GM12878 (cell line): ENCODE measurements around the gene FCF1. TPM values are rescaled to one million over a fixed set of nuclear protein-coding genes. Genes with fewer than 3 reads are reported as not detected.

Source experiments
- CREB1 ChIP-seq: IDR thresholded peaks from 2 replicates; pipeline ENCODE4 v1.6.1; 2012; ENCODE audit warnings: low read depth, mild to moderate bottlenecking, inconsistent platforms
- FOS ChIP-seq: IDR thresholded peaks from 3 replicates; pipeline ENCODE4 v1.6.1; 2011; ENCODE audit warnings: borderline replicate concordance; ENCODE audit not compliant: insufficient read length; ENCODE audit errors: extremely low read depth
- HDAC2 ChIP-seq: fragments of 200-600 bp; sonication (generic); IDR thresholded peaks from 2 replicates; pipeline ENCODE4 v1.6.1; 2017
- HDGF ChIP-seq: fragments of 450-650 bp; IDR thresholded peaks from 2 replicates; pipeline ENCODE4 v1.6.1; 2016; ENCODE audit warnings: antibody characterized with exemption
- IKZF2 ChIP-seq, 2 experiments: fragments of 450-650 bp; IDR thresholded peaks; 2 replicates each; pipeline ENCODE4 v1.6.1; 2017; ENCODE audit warnings: mild to moderate bottlenecking in 2 of 2, moderate library complexity in 2 of 2
- IRF4 ChIP-seq: IDR thresholded peaks from 2 replicates; pipeline ENCODE4 v1.6.1; 2011; ENCODE audit warnings: low read depth, low read length
- JUNB ChIP-seq: IDR thresholded peaks from 2 replicates; pipeline ENCODE4 v1.6.1; 2016; ENCODE audit warnings: antibody characterized with exemption, mild to moderate bottlenecking
- MTA3 ChIP-seq: IDR thresholded peaks from 2 replicates; pipeline ENCODE4 v1.6.1; 2012; ENCODE audit warnings: low read length, inconsistent platforms, borderline replicate concordance
- PAX8 ChIP-seq: fragments of 450-650 bp; IDR thresholded peaks from 2 replicates; pipeline ENCODE4 v1.6.1; 2017; ENCODE audit warnings: mild to moderate bottlenecking, moderate library complexity
- RAD21 ChIP-seq: IDR thresholded peaks from 2 replicates; pipeline ENCODE4 v1.6.1; 2011; ENCODE audit warnings: mild to moderate bottlenecking, low read depth, low read length, moderate library complexity; ENCODE audit not compliant: insufficient read depth
- RCOR1 ChIP-seq: conservative IDR thresholded peaks from 2 replicates; pipeline ENCODE4 v1.6.1; 2012; ENCODE audit warnings: low read depth, low read length, improper control_type of control experiment
- SPI1 ChIP-seq: IDR thresholded peaks from 2 replicates; pipeline ENCODE4 v1.6.1; 2011; ENCODE audit warnings: low read depth, mild to moderate bottlenecking, low read length, moderate library complexity, borderline replicate concordance; ENCODE audit not compliant: insufficient read depth
- TBL1XR1 ChIP-seq: IDR thresholded peaks from 2 replicates; pipeline ENCODE4 v1.6.1; 2012; ENCODE audit warnings: low read depth, low read length, improper control_type of control experiment
- TCF7 ChIP-seq: IDR thresholded peaks from 2 replicates; pipeline ENCODE4 v1.6.1; 2014; ENCODE audit warnings: antibody characterized with exemption, borderline replicate concordance
- YBX1 ChIP-seq: fragments of 450-650 bp; IDR thresholded peaks from 2 replicates; pipeline ENCODE4 v1.6.1; 2016; ENCODE audit warnings: antibody characterized with exemption
- ZNF622 ChIP-seq: fragments of 450-650 bp; IDR thresholded peaks from 2 replicates; pipeline ENCODE4 v1.6.1; 2017; ENCODE audit warnings: mild to moderate bottlenecking, inconsistent platforms
- ZZZ3 ChIP-seq: IDR thresholded peaks from 2 replicates; pipeline ENCODE4 v1.6.1; 2011; ENCODE audit warnings: low read depth; ENCODE audit not compliant: control insufficient read depth, insufficient read length
- polyA plus RNA-seq, 11 experiments: library from polyadenylated mRNA; depleted of rRNA in 4 of 11; unstranded in 6 of 11; stranded (reverse) in 5 of 11; fragments of >200 nt; fragmentation: Nextera tagmentation in 4 of 11; fragmentation: Illumina TruSeq in 1 of 11; extraction: Ambion mirVana in 4 of 11; extraction: Trizol in 1 of 11; gene quantifications; 1 replicate in 1 of 11; 2 replicates in 10 of 11; pipeline versions ENCODE4 v1.2.1 to v1.2.3, GENCODE V29; 2011 to 2016; ENCODE audit warnings: inconsistent platforms in 2 of 11, missing spikeins in 2 of 11, low read depth in 1 of 11
- total RNA-seq, 4 experiments: library from RNA; depleted of rRNA in 3 of 4; stranded (reverse); fragments of >200 nt in 3 of 4; fragmentation: Illumina TruSeq in 1 of 4; extraction: Trizol in 1 of 4; gene quantifications; 2 replicates each; pipeline versions ENCODE4 v1.2.1 to v1.2.3, GENCODE V29; 2013 to 2021
- TF ChIP-seq, protein P1 (sequence below): fragments of 450-650 bp; IDR thresholded peaks from 2 replicates; pipeline ENCODE4 v1.6.1; 2017; ENCODE audit warnings: mild to moderate bottlenecking, moderate library complexity
- TF ChIP-seq, protein P2 (sequence below): fragments of 450-650 bp; IDR thresholded peaks from 2 replicates; pipeline ENCODE4 v1.6.1; 2016; ENCODE audit warnings: mild to moderate bottlenecking, moderate library complexity, borderline replicate concordance
- TF ChIP-seq, protein P3 (sequence below): IDR thresholded peaks from 2 replicates; pipeline ENCODE4 v1.6.1; 2011; ENCODE audit warnings: mild to moderate bottlenecking, low read depth, low read length, moderate library complexity; ENCODE audit not compliant: insufficient replicate concordance

FCF1 gene
- total and polyA plus RNA-seq, 10 of the 15 experiments (the other 5 are each of a cell fraction or from before 2014, with no cell fraction given): 6.2 to 88.7 (median 28.5) TPM

DNA sequence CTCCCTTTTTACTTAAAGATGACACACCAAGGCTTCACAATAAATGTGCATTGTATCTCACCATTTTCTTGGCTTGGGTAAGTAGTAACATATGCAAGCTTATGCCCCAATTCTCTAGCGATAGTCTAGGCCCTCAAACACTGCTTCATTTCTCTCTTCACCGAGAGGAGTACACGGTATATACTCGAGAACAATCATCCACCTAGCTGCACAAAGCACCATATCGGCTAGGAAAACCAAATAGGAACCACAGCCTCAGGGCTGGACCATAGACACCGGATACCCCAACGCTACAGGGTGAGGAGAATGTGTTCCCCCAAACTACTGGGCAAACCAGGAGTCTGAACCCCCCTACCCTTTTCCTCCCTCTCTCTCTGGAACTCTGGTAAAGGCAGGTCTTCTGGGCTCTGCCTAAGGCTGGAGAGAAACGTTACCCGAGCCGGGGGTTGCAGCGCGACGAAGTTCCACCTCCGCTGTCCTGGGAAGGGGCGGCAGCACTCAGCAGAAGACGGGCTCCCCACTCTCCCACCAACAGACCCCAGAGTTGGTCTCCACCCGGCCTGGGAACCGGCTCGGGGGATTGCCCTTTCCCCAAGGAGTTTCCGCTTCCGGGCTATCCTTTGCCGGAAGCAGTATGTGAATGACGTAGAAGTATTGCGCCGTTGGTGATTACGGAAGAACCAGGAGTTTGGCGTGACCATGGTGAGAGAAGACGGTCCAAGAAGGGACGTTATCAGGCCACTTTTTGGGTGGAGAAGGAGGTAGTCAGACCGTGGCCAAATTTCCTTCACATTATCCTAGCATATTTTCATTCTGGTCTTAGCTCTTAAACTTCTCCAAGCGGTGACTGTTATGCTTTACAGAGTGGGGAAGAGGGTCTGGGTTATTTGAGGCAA is at the start of gene FCF1, which contains the start of gene AREL1 (continued):
- TF ChIP-seq PAX8: no peak
- TF ChIP-seq YBX1: no peak
- TF ChIP-seq, protein P1, sequence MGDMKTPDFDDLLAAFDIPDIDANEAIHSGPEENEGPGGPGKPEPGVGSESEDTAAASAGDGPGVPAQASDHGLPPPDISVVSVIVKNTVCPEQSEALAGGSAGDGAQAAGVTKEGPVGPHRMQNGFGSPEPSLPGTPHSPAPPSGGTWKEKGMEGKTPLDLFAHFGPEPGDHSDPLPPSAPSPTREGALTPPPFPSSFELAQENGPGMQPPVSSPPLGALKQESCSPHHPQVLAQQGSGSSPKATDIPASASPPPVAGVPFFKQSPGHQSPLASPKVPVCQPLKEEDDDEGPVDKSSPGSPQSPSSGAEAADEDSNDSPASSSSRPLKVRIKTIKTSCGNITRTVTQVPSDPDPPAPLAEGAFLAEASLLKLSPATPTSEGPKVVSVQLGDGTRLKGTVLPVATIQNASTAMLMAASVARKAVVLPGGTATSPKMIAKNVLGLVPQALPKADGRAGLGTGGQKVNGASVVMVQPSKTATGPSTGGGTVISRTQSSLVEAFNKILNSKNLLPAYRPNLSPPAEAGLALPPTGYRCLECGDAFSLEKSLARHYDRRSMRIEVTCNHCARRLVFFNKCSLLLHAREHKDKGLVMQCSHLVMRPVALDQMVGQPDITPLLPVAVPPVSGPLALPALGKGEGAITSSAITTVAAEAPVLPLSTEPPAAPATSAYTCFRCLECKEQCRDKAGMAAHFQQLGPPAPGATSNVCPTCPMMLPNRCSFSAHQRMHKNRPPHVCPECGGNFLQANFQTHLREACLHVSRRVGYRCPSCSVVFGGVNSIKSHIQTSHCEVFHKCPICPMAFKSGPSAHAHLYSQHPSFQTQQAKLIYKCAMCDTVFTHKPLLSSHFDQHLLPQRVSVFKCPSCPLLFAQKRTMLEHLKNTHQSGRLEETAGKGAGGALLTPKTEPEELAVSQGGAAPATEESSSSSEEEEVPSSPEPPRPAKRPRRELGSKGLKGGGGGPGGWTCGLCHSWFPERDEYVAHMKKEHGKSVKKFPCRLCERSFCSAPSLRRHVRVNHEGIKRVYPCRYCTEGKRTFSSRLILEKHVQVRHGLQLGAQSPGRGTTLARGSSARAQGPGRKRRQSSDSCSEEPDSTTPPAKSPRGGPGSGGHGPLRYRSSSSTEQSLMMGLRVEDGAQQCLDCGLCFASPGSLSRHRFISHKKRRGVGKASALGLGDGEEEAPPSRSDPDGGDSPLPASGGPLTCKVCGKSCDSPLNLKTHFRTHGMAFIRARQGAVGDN: peak; percentile 64
- TF ChIP-seq RAD21: no peak
- TF ChIP-seq TBL1XR1: peak; percentile 70; the same call in 1 of the 2 replicates
- TF ChIP-seq SPI1: no peak
- no peak for TF ChIP-seq MTA3
- no peak for TF ChIP-seq JUNB
- TF ChIP-seq, protein P2, sequence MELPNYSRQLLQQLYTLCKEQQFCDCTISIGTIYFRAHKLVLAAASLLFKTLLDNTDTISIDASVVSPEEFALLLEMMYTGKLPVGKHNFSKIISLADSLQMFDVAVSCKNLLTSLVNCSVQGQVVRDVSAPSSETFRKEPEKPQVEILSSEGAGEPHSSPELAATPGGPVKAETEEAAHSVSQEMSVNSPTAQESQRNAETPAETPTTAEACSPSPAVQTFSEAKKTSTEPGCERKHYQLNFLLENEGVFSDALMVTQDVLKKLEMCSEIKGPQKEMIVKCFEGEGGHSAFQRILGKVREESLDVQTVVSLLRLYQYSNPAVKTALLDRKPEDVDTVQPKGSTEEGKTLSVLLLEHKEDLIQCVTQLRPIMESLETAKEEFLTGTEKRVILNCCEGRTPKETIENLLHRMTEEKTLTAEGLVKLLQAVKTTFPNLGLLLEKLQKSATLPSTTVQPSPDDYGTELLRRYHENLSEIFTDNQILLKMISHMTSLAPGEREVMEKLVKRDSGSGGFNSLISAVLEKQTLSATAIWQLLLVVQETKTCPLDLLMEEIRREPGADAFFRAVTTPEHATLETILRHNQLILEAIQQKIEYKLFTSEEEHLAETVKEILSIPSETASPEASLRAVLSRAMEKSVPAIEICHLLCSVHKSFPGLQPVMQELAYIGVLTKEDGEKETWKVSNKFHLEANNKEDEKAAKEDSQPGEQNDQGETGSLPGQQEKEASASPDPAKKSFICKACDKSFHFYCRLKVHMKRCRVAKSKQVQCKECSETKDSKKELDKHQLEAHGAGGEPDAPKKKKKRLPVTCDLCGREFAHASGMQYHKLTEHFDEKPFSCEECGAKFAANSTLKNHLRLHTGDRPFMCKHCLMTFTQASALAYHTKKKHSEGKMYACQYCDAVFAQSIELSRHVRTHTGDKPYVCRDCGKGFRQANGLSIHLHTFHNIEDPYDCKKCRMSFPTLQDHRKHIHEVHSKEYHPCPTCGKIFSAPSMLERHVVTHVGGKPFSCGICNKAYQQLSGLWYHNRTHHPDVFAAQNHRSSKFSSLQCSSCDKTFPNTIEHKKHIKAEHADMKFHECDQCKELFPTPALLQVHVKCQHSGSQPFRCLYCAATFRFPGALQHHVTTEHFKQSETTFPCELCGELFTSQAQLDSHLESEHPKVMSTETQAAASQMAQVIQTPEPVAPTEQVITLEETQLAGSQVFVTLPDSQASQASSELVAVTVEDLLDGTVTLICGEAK: peak; percentile 98
- TF ChIP-seq HDAC2: no peak
- TF ChIP-seq, protein P3, sequence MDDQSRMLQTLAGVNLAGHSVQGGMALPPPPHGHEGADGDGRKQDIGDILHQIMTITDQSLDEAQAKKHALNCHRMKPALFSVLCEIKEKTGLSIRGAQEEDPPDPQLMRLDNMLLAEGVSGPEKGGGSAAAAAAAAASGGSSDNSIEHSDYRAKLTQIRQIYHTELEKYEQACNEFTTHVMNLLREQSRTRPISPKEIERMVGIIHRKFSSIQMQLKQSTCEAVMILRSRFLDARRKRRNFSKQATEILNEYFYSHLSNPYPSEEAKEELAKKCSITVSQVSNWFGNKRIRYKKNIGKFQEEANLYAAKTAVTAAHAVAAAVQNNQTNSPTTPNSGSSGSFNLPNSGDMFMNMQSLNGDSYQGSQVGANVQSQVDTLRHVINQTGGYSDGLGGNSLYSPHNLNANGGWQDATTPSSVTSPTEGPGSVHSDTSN: no peak
- TF ChIP-seq FOS: no peak
- no peak for TF ChIP-seq ZNF622
- TF ChIP-seq CREB1: peak; percentile 100
- TF ChIP-seq RCOR1: 0 out of 2 replicates have a peak, but pooled peaks have one; percentile 38
- no peak for TF ChIP-seq ZZZ3
- TF ChIP-seq IKZF2 (IDR thresholded peaks at IDR 0.05): no peak
- no peak for TF ChIP-seq TCF7
- no peak for TF ChIP-seq IRF4
- no peak for TF ChIP-seq HDGF
